ENCODE results near the gene PRCD. TPM values are rescaled to one million over a fixed set of nuclear protein-coding genes. Genes with fewer than 3 reads are reported as not detected.

The PRCD gene
- total RNA-seq, 6 experiments from 2014 or later = 0.12 to 1.3 (median 0.22) TPM; not detected in 3

DNA sequence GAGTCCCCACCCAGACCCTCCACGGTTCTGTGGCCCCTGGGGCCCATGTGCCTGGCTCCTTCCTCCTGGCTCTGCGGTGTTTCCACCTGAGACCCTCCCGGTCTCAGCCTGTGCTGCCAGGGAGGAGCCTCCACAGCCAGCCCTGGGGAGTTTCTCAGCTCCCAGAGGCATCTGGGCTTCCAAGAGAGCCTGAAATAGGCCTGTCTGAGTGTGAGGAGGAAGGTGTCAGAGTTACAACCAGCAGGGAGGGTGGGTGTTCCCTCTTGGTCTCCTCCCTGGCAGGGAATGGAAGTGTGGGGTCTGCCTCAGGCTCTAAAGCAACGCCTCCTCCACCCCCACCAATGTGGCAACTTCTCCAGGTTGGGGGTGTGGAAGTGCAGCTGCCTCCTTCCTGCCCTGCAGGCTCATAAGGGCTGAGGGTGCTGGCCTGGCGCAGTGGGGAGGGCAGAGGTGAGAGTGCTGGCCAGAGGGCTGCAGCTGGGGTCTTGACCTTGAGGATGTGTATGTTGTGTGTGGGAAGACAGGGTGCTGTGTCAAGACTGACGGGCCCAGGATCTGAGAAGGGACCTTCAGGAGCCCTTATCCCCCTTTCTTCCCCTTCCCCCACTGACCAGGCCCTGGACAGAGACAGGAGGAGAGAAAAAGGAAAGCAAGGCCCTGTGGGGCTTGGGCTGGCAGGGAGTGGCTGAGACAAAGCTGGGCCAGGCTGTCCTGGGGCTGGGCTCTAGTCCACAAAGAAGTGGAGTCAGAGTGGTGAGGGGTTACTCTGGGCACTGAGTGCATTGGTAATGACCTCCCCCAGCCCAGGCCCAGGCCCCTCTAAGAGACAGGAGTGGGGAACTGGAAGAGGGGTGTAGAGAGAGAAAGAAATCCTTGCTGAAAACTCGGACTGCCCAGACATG lies 4.8 kb upstream of the PRCD start:
- no peak for ATAC-seq
- Histone ChIP-seq H3K9me3 (no peaks in the 10 kb centered on the region), H3K4me3 (no peak overlapping the region), H3K36me3 (no peaks in the 10 kb centered on the region), H3K4me1 (peaks cover 0 to 10% (median 5%) of the 10 kb centered on the region in 4 donors), H3K27me3 (no peaks in the 10 kb centered on the region), H3K27ac (no peak overlapping the region)
- intact Hi-C loops (cut with DNase I) = no loop called here
- TF ChIP-seq, protein P1, sequence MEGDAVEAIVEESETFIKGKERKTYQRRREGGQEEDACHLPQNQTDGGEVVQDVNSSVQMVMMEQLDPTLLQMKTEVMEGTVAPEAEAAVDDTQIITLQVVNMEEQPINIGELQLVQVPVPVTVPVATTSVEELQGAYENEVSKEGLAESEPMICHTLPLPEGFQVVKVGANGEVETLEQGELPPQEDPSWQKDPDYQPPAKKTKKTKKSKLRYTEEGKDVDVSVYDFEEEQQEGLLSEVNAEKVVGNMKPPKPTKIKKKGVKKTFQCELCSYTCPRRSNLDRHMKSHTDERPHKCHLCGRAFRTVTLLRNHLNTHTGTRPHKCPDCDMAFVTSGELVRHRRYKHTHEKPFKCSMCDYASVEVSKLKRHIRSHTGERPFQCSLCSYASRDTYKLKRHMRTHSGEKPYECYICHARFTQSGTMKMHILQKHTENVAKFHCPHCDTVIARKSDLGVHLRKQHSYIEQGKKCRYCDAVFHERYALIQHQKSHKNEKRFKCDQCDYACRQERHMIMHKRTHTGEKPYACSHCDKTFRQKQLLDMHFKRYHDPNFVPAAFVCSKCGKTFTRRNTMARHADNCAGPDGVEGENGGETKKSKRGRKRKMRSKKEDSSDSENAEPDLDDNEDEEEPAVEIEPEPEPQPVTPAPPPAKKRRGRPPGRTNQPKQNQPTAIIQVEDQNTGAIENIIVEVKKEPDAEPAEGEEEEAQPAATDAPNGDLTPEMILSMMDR (IDR thresholded peaks at IDR 0.05) = no peak
- TF ChIP-seq POLR2A (IDR thresholded peaks at IDR 0.05) = no peak
- WGBS (ENCODE audit: insufficient coverage, low coverage, low lambda C conversion rate, missing lambda C conversion rate) = 71% methylated on average over 1 of the region's 7 CpGs
- no peak for DNase-seq

DNA sequence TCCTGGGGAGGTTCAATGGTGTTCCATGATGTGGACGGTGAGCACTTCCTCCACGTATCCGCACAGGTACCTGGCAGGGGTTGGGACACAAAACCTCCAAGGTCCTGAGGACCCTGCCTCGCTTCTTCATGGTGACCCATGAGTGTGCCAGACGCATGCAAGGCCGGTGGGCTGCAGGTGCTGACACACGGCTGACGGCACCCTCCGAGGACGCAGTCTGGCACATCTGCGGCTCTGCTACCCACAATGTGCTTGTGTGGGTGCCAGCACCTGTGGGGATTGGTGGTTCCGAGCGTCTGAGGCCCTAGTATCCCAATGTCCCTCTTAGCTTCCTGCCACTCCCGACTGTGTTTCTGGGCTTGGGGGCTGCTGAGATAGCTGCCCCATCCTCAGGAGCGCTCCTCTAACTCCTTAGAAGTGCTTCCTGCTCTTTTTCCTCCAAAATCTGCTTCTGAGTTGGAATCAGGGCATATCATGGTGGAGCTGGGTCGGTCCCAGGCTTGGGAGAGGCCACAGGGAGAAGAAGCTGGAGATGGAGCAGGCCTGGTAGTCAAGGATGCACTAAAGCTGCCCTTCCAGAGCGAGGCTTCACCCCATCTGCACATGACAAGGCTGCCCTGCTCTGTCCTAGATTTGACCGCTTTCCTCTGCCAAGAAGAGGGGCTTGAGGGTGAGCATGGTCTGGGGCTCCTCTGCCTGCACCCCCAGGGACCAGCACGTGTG lies 3.9 kb upstream of the PRCD start:
- no peaks in the 10 kb centered on the region for H3K27me3 ChIP-seq
- 80% methylated on average over 3 of the region's 19 CpGs for WGBS (ENCODE audit: insufficient coverage, low coverage, low lambda C conversion rate, missing lambda C conversion rate)
- no peak overlapping the region for H3K27ac ChIP-seq
- intact Hi-C loops (cut with DNase I) = no loop called here
- peaks cover 0 to 14% (median 4%) of the 10 kb centered on the region in 4 donors for H3K4me1 ChIP-seq
- DNase-seq (no peak), ATAC-seq (no peak)
- no peaks in the 10 kb centered on the region for H3K9me3 ChIP-seq
- no peaks in the 10 kb centered on the region for H3K36me3 ChIP-seq
- H3K4me3 ChIP-seq = no peak overlapping the region
- no peak for TF ChIP-seq POLR2A (IDR thresholded peaks at IDR 0.05)
- TF ChIP-seq, protein P1 (IDR thresholded peaks at IDR 0.05) = no peak

DNA sequence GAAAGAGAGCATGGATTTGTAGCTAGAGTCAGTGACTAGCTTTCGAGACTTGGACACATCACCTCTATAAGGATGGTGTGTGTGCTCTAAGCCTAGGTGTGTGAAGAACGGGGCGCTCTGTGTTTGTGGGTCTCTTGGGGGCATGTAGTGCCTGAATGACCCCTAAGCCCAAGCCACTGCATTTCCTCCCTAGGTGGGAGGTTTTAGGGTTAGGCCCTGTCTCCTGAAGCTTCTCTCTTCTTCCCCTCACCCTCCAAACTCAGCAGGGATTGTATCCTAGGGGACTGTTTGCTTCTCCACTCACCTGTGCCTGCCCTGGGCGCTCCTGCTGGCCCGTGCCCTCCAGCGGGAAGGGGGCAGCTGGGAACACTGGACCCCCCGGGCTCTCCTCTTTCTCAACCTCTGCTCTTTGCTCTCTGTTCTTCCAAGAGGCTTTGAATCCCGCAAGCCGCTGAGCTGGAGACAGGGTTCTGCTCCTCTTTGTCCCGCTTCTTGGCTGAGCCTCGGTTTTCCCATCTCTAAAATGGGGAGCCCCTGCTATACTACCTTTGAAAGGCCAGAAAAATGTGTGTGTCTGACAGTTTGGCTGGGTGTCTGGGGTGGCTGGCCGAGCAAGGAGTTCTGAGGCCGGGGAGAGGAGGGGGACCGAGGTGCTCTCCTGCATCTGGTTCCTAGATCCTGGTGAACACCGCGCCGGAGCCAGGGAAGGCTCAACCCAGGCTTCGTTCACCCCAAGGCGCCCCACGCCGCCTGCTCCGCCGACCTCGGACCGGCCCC lies 3.1 kb upstream of the PRCD start:
- H3K4me3 ChIP-seq = peak overlapping the region in 1 of 3 donors; percentile 2
- H3K27ac ChIP-seq = no peak overlapping the region
- intact Hi-C loops (cut with DNase I) = no loop called here
- TF ChIP-seq POLR2A (IDR thresholded peaks at IDR 0.05) = no peak
- TF ChIP-seq, protein P1 (IDR thresholded peaks at IDR 0.05) = no peak
- H3K36me3 ChIP-seq = no peaks in the 10 kb centered on the region
- H3K27me3 ChIP-seq = no peaks in the 10 kb centered on the region
- DNase-seq (no peak), ATAC-seq (no peak)
- WGBS (ENCODE audit: insufficient coverage, low coverage, low lambda C conversion rate, missing lambda C conversion rate) = 53% methylated on average over 9 of the region's 25 CpGs
- H3K9me3 ChIP-seq = no peaks in the 10 kb centered on the region
- H3K4me1 ChIP-seq = peaks cover 0 to 14% (median 3%) of the 10 kb centered on the region in 4 donors

DNA sequence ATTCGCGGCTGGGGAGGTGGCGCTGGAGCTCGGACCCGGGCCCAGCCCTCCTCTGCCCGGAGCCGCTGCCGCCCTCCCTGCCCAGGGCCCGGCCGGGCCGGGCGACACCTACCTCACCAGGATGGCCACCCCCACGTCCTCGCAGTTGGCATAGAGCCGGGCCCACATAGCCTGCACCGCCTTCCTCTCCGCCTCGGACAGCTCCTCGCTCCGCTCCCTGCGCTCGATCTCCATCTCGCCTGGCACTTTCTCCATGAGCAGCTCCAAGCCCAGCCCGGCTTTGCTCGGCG lies 2.6 kb upstream of the PRCD start:
- Histone ChIP-seq H3K36me3 (no peaks in the 10 kb centered on the region), H3K4me3 (peak overlapping the region in 1 of 3 donors; percentile 2), H3K9me3 (no peaks in the 10 kb centered on the region), H3K4me1 (peaks cover 0 to 14% (median 3%) of the 10 kb centered on the region in 4 donors), H3K27me3 (no peaks in the 10 kb centered on the region), H3K27ac (no peak overlapping the region)
- WGBS (ENCODE audit: insufficient coverage, low coverage, low lambda C conversion rate, missing lambda C conversion rate) = no CpG with 5 or more reads among the region's 26 CpGs
- TF ChIP-seq, protein P1 (IDR thresholded peaks at IDR 0.05) = no peak
- TF ChIP-seq POLR2A (IDR thresholded peaks at IDR 0.05) = no peak
- intact Hi-C loops (cut with DNase I) = no loop called here
- ATAC-seq (no peak), DNase-seq (no peak)

Data from right lobe of liver (tissue), 6 donors.